ENCODE results near the gene PRDM16.
A peak's percentile ranks its signal among the peaks of the same experiment; 100 is the strongest.

PRDM16 gene

GRCh38 chr1:3292868-3293562 lies 224.0 kb downstream of the PRDM16 start:
- DNase-seq = no peak

GRCh38 chr1:3293563-3294080 lies 224.6 kb downstream of the PRDM16 start:
- no peak for DNase-seq

GRCh38 chr1:3294450-3294849 lies 225.4 kb downstream of the PRDM16 start:
- DNase-seq = no peak

GRCh38 chr1:3295846-3296245 lies 226.8 kb downstream of the PRDM16 start:
- DNase-seq = no peak

- no peak for DNase-seq
Measured at GRCh38 chr1:3296326-3296725, 227.3 kb downstream of the PRDM16 start.

- no peak for DNase-seq
Measured at GRCh38 chr1:3296826-3297225, 227.8 kb downstream of the PRDM16 start.

- no peak for DNase-seq
Measured at GRCh38 chr1:3297756-3298155, 228.8 kb downstream of the PRDM16 start.

GRCh38 chr1:3298197-3298596 lies 229.2 kb downstream of the PRDM16 start:
- no peak for DNase-seq

- DNase-seq = no peak
Measured at GRCh38 chr1:3304246-3304645, 235.2 kb downstream of the PRDM16 start.

GRCh38 chr1:3304692-3305091 lies 235.7 kb downstream of the PRDM16 start:
- no peak for DNase-seq

GRCh38 chr1:3305156-3305555 lies 236.2 kb downstream of the PRDM16 start:
- no peak for DNase-seq

- peak; percentile 91 for DNase-seq
Measured at GRCh38 chr1:3306583-3307291, 237.7 kb downstream of the PRDM16 start.

- DNase-seq = no peak
Measured at GRCh38 chr1:3307359-3307758, 238.4 kb downstream of the PRDM16 start.

GRCh38 chr1:3308053-3308452 lies 239.1 kb downstream of the PRDM16 start:
- no peak for DNase-seq

- DNase-seq = no peak
Measured at GRCh38 chr1:3310718-3311400, 241.9 kb downstream of the PRDM16 start.

GRCh38 chr1:3311711-3312110 lies 242.7 kb downstream of the PRDM16 start:
- DNase-seq = no peak

GRCh38 chr1:3312310-3312897 lies 243.4 kb downstream of the PRDM16 start:
- DNase-seq = no peak

- peak; percentile 99 for DNase-seq
Measured at GRCh38 chr1:3312898-3313575, 244.0 kb downstream of the PRDM16 start.

- peak; percentile 93 for DNase-seq
Measured at GRCh38 chr1:3313576-3313950, 244.6 kb downstream of the PRDM16 start.

GRCh38 chr1:3314491-3315381 lies 245.7 kb downstream of the PRDM16 start:
- peak; percentile 83 for DNase-seq
